Keratinocyte (primary cell): ENCODE results near the gene TAP2. TPM values are rescaled to one million over a fixed set of nuclear protein-coding genes. Genes with fewer than 3 reads are reported as not detected.

Experiments
- DNase-seq: peaks from one replicate; pipeline ENCODE4 v3.0.0-alpha.2; 2011; ENCODE audit warnings: low read depth, missing footprints, low spot score
- FAIRE-seq: peaks from 2 replicates; lab custom pipeline; 2011; peaks lifted over from hg19 to GRCh38; lab: Jason Lieb, UNC
- H2AFZ ChIP-seq: 2 replicates; pipeline ENCODE4 v1.6.0; 2012; ENCODE audit warnings: low read length, control low read depth, inconsistent platforms; ENCODE audit not compliant: control insufficient read depth
- H3K27ac ChIP-seq: 2 replicates; pipeline ENCODE4 v1.5.1; 2011; ENCODE audit warnings: low read length; ENCODE audit not compliant: control insufficient read depth, insufficient read depth
- H3K27me3 ChIP-seq: 3 replicates; pipeline ENCODE4 v1.6.0; 2011; ENCODE audit warnings: low read length; ENCODE audit not compliant: control insufficient read depth, insufficient read depth; ENCODE audit errors: extremely low read depth
- H3K36me3 ChIP-seq, 2 experiments: 2 replicates in 1 of 2; 3 replicates in 1 of 2; pipeline ENCODE4 v1.5.1; 2011; ENCODE audit warnings: low read length in 2 of 2, mild to moderate bottlenecking in 1 of 2; ENCODE audit not compliant: control insufficient read depth in 2 of 2, insufficient read depth in 2 of 2; ENCODE audit errors: extremely low read depth in 1 of 2
- H3K4me1 ChIP-seq: 3 replicates; pipeline ENCODE4 v1.5.1; 2011; ENCODE audit warnings: low read length; ENCODE audit not compliant: control insufficient read depth, insufficient read depth; ENCODE audit errors: extremely low read depth
- H3K4me2 ChIP-seq: 3 replicates; pipeline ENCODE4 v1.6.0; 2011; ENCODE audit warnings: low read depth, low read length; ENCODE audit not compliant: control insufficient read depth, insufficient read depth; ENCODE audit errors: extremely low read depth
- H3K4me3 ChIP-seq, 3 experiments: fragments of 200-600 bp in 1 of 3; sonication (generic) in 1 of 3; 2 replicates in 2 of 3; 3 replicates in 1 of 3; pipeline ENCODE4 v1.5.1; 2011 to 2016; ENCODE audit warnings: low read length in 3 of 3, mild to moderate bottlenecking in 3 of 3, control low read depth in 2 of 3, inconsistent platforms in 1 of 3, low read depth in 1 of 3, mixed read lengths in 1 of 3, mixed run types in 1 of 3, moderate library complexity in 1 of 3; ENCODE audit not compliant: control insufficient read depth in 2 of 3, insufficient read depth in 2 of 3; ENCODE audit errors: extremely low read depth in 1 of 3
- H3K79me2 ChIP-seq: 2 replicates; pipeline ENCODE4 v1.6.0; 2012; ENCODE audit warnings: low read length; ENCODE audit not compliant: control insufficient read depth, insufficient read depth
- H3K9ac ChIP-seq: 3 replicates; pipeline ENCODE4 v1.6.0; 2011; ENCODE audit warnings: low read length; ENCODE audit not compliant: control insufficient read depth, insufficient read depth; ENCODE audit errors: extremely low read depth
- H3K9me1 ChIP-seq: 3 replicates; pipeline ENCODE4 v1.6.0; 2011; ENCODE audit warnings: low read length; ENCODE audit not compliant: control insufficient read depth, insufficient read depth; ENCODE audit errors: extremely low read depth
- H3K9me3 ChIP-seq: 2 replicates; pipeline ENCODE4 v1.5.1; 2012; ENCODE audit warnings: low read depth, low read length; ENCODE audit not compliant: control insufficient read depth
- H4K20me1 ChIP-seq: 3 replicates; pipeline ENCODE4 v1.6.0; 2011; ENCODE audit warnings: low read length; ENCODE audit not compliant: control insufficient read depth, insufficient read depth; ENCODE audit errors: extremely low read depth
- CTCF ChIP-seq, 3 experiments: IDR thresholded peaks in 1 of 3; conservative IDR thresholded peaks in 1 of 3; optimal IDR thresholded peaks in 1 of 3; 2 replicates in 2 of 3; 3 replicates in 1 of 3; pipeline versions ENCODE3 to v1.5.1; 2011; ENCODE audit warnings: low read length in 3 of 3, mild to moderate bottlenecking in 3 of 3, moderate library complexity in 2 of 3, control low read depth in 1 of 3, inconsistent platforms in 1 of 3; ENCODE audit not compliant: insufficient read depth in 2 of 3; ENCODE audit errors: extremely low read depth in 1 of 3
- EZH2 ChIP-seq: IDR thresholded peaks from one replicate; pipeline ENCODE4 v1.6.1; 2012; ENCODE audit warnings: inconsistent platforms, mild to moderate bottlenecking, low read length, moderate library complexity
- dilution Hi-C: fragments of 300-500 bp; cut with MboI; formaldehyde crosslinking; loops from one replicate; pipeline ENCODE4 v1.7.0; 2020; ENCODE audit warnings: low sequenced_read_pairs; ENCODE audit not compliant: extremely low pct_ligation_motif_present
- polyA plus RNA-seq, 5 experiments: library from polyadenylated mRNA; depleted of rRNA in 3 of 5; stranded (reverse) in 3 of 5; stranded (forward) in 1 of 5; unstranded in 1 of 5; fragments of >200 nt; gene quantifications; 1 replicate in 1 of 5; 2 replicates in 3 of 5; 3 replicates in 1 of 5; pipeline versions ENCODE4 v1.2.1 to v1.2.3, GENCODE V29; 2011 to 2012; ENCODE audit warnings: missing spikeins in 2 of 5, low read depth in 1 of 5, low replicate concordance in 1 of 5

TAP2 gene
- polyA plus RNA-seq, 1 donor (not counting 4 experiments of a cell fraction or from before 2014, with no cell fraction given), result 50.7 TPM

GRCh38 chr6:32842021-32842650 lies 3.6 kb upstream of the TAP2 start:
- Histone ChIP-seq H3K27me3 (no peaks in the 10 kb centered on the region), H3K4me2 (peak overlapping the region; percentile 89), H3K9me3 (no peaks in the 10 kb centered on the region), H3K4me1 (peaks cover 25% of the 10 kb centered on the region), H4K20me1 (no peaks in the 10 kb centered on the region), H2AFZ (no peak overlapping the region), H3K9ac (no peak overlapping the region), H3K4me3 (no peak overlapping the region), H3K9me1 (no peaks in the 10 kb centered on the region), H3K36me3 (peaks cover 8 to 17% of the 10 kb centered on the region in 2 experiments), H3K79me2 (peaks cover 12% of the 10 kb centered on the region), H3K27ac (no peak overlapping the region)
- DNase-seq (no peak), FAIRE-seq (no peak)
- TF ChIP-seq EZH2, result no peak
- TF ChIP-seq CTCF (optimal IDR thresholded peaks at IDR 0.05 in 1 of 3, IDR thresholded peaks at IDR 0.05 in 1 of 3, conservative IDR thresholded peaks at IDR 0.05 in 1 of 3; ENCODE audit: extremely low read depth in 1 of 3, insufficient read depth in 2 of 3, low read length in 3 of 3), result no peak
- dilution Hi-C loops, result no loop called here

- Histone ChIP-seq H3K27me3 (no peaks in the 10 kb centered on the region), H3K36me3 (peaks cover 4 to 13% of the 10 kb centered on the region in 2 experiments), H3K9me1 (no peaks in the 10 kb centered on the region), H3K27ac (no peak overlapping the region), H3K4me3 (no peak overlapping the region), H3K9ac (no peak overlapping the region), H3K4me1 (peaks cover 33% of the 10 kb centered on the region), H3K4me2 (no peak overlapping the region), H3K79me2 (peaks cover 20% of the 10 kb centered on the region), H4K20me1 (no peaks in the 10 kb centered on the region), H3K9me3 (no peaks in the 10 kb centered on the region), H2AFZ (no peak overlapping the region)
- FAIRE-seq, result no peak
- TF ChIP-seq CTCF (optimal IDR thresholded peaks at IDR 0.05 in 1 of 3, IDR thresholded peaks at IDR 0.05 in 1 of 3, conservative IDR thresholded peaks at IDR 0.05 in 1 of 3; ENCODE audit: extremely low read depth in 1 of 3, insufficient read depth in 2 of 3, low read length in 3 of 3) (no peak), EZH2 (no peak)
- DNase-seq, result no peak
- dilution Hi-C loops, result no loop called here
These were observed 2.2 kb upstream of the TAP2 start for GRCh38 chr6:32840604-32841246.
